Vagina (tissue), 2 donors: ENCODE results near the gene FGFR3. TPM values are rescaled to one million over a fixed set of nuclear protein-coding genes. Genes with fewer than 3 reads are reported as not detected.
"Not testable (repeated sequence)": the region's sequence is repeated elsewhere in the genome, so short reads cannot be mapped to it uniquely, and the experiment has no call there.

Experiments
- DNase-seq, 2 donors: peaks; one replicate each; pipeline ENCODE4 v3.0.0-alpha.2; 2017; ENCODE audit errors: extremely low spot score in 2 of 2
- H3K27ac ChIP-seq: fragments of 200-600 bp; sonication (generic); one replicate; pipeline ENCODE4 v1.5.1; 2019
- H3K27me3 ChIP-seq: fragments of 200-600 bp; sonication (generic); one replicate; pipeline ENCODE4 v1.5.1; 2019
- H3K36me3 ChIP-seq, 2 donors: fragments of 200-600 bp; sonication (generic); one replicate each; pipeline ENCODE4 v1.5.1; 2017 to 2019
- H3K4me1 ChIP-seq: fragments of 200-600 bp; sonication (generic); one replicate; pipeline ENCODE4 v1.5.1; 2019
- H3K4me3 ChIP-seq, 2 donors: fragments of 200-600 bp; sonication (generic); 1 replicate in 1 of 2; 2 replicates in 1 of 2; pipeline ENCODE4 v1.5.1; 2016 to 2019
- H3K9me3 ChIP-seq: fragments of 200-600 bp; sonication (generic); one replicate; pipeline ENCODE4 v1.5.1; 2019
- CTCF ChIP-seq, 3 experiments: fragments of 450-650 bp in 2 of 3; fragments of 200-600 bp in 1 of 3; sonication (generic) in 1 of 3; IDR thresholded peaks; one replicate each; pipeline ENCODE4 v1.5.1; 2017 to 2019; ENCODE audit warnings: antibody characterized with exemption in 3 of 3, mild to moderate bottlenecking in 2 of 3, moderate library complexity in 2 of 3
- POLR2A ChIP-seq, 2 donors: fragments of 450-650 bp; IDR thresholded peaks; one replicate each; pipeline ENCODE4 v1.6.1; 2017; ENCODE audit warnings: antibody characterized with exemption in 2 of 2, mild to moderate bottlenecking in 2 of 2, moderate library complexity in 2 of 2
- POLR2AphosphoS5 ChIP-seq, 2 donors: sonication (generic); formaldehyde crosslinking; IDR thresholded peaks; one replicate each; pipeline ENCODE4 v1.9.0; 2017; ENCODE audit warnings: antibody characterized with exemption in 2 of 2, mild to moderate bottlenecking in 2 of 2, low read depth in 1 of 2; ENCODE audit not compliant: insufficient read depth in 1 of 2
- intact Hi-C: fragments of 100-400 bp; cut with DNase I; formaldehyde crosslinking; loops from one replicate; pipeline ENCODE4 v1.15.1; 2023
- total RNA-seq: library from RNA; depleted of rRNA; stranded (reverse); fragments of >200 nt; gene quantifications from one replicate; pipeline ENCODE4 v1.2.3, GENCODE V29; 2016

The FGFR3 gene
- total RNA-seq, 1 donor from 2014 or later, result 96.5 TPM

- no peak overlapping the region for H3K4me3 ChIP-seq
- TF ChIP-seq POLR2A (IDR thresholded peaks at IDR 0.05) (no peak), CTCF (IDR thresholded peaks at IDR 0.05) (no peak)
- intact Hi-C loops, result no loop called here
- peaks cover 0 to 66% of the 10 kb centered on the region in 2 donors for H3K36me3 ChIP-seq
- no peak overlapping the region for H3K27ac ChIP-seq
- no peaks in the 10 kb centered on the region for H3K27me3 ChIP-seq
- no peaks in the 10 kb centered on the region for H3K4me1 ChIP-seq
- no peaks in the 10 kb centered on the region for H3K9me3 ChIP-seq
- DNase-seq, result no peak
Measured at GRCh38 chr4:1843852-1844251, 50.8 kb downstream of the FGFR3 start.

GRCh38 chr4:1844618-1845017 is 51.5 kb downstream of the FGFR3 start:
- H3K9me3 ChIP-seq, H3K27ac ChIP-seq, intact Hi-C loops, H3K4me3 ChIP-seq, H3K27me3 ChIP-seq, H3K4me1 ChIP-seq, DNase-seq: not testable (repeated sequence)
- H3K36me3 ChIP-seq, result peaks cover 0 to 58% of the 10 kb centered on the region in 2 donors

- Histone ChIP-seq H3K36me3 (peaks cover 0 to 39% of the 10 kb centered on the region in 2 donors), H3K4me1 (peaks cover 7% of the 10 kb centered on the region)
- intact Hi-C loops, result no loop called here
Measured at GRCh38 chr4:1846580-1846979, 53.5 kb downstream of the FGFR3 start.

GRCh38 chr4:1850276-1850675 is 57.2 kb downstream of the FGFR3 start:
- Histone ChIP-seq H3K4me3 (no peak overlapping the region), H3K27ac (no peak overlapping the region), H3K27me3 (no peaks in the 10 kb centered on the region), H3K4me1 (peaks cover 40% of the 10 kb centered on the region), H3K36me3 (peaks cover 0 to 18% of the 10 kb centered on the region in 2 donors), H3K9me3 (no peaks in the 10 kb centered on the region)
- TF ChIP-seq POLR2A (IDR thresholded peaks at IDR 0.05), result no peak
- TF ChIP-seq POLR2AphosphoS5 (IDR thresholded peaks at IDR 0.05; ENCODE audit: insufficient read depth in 1 of 2, low read depth in 1 of 2), result no peak
- no peak for TF ChIP-seq CTCF (IDR thresholded peaks at IDR 0.05)
- intact Hi-C loops, result no loop called here
- DNase-seq, result no peak

More at GRCh38 chr4:1846580-1846979, 53.5 kb downstream of the FGFR3 start:
- no peak overlapping the region for H3K27ac ChIP-seq
- no peak overlapping the region for H3K4me3 ChIP-seq
- H3K9me3 ChIP-seq, result no peaks in the 10 kb centered on the region
- TF ChIP-seq POLR2A (IDR thresholded peaks at IDR 0.05) (no peak), CTCF (IDR thresholded peaks at IDR 0.05) (no peak), POLR2AphosphoS5 (IDR thresholded peaks at IDR 0.05; ENCODE audit: insufficient read depth in 1 of 2, low read depth in 1 of 2) (no peak)
- no peak for DNase-seq
- H3K27me3 ChIP-seq, result no peaks in the 10 kb centered on the region

GRCh38 chr4:1851160-1851559 is 58.1 kb downstream of the FGFR3 start:
- peaks cover 42% of the 10 kb centered on the region for H3K4me1 ChIP-seq
- H3K9me3 ChIP-seq, result no peaks in the 10 kb centered on the region
- no peak overlapping the region for H3K27ac ChIP-seq
- peaks cover 0 to 11% of the 10 kb centered on the region in 2 donors for H3K36me3 ChIP-seq
- DNase-seq, result no peak
- H3K27me3 ChIP-seq, result no peaks in the 10 kb centered on the region
- intact Hi-C loops, result no loop called here
- H3K4me3 ChIP-seq, result no peak overlapping the region
- TF ChIP-seq POLR2AphosphoS5 (IDR thresholded peaks at IDR 0.05; ENCODE audit: insufficient read depth in 1 of 2, low read depth in 1 of 2), result no peak
- TF ChIP-seq POLR2A (IDR thresholded peaks at IDR 0.05), result no peak
- no peak for TF ChIP-seq CTCF (IDR thresholded peaks at IDR 0.05)
